Lung (tissue), 12 donors: Measurements from ENCODE around the gene SLC15A3. TPM values are rescaled to one million over a fixed set of nuclear protein-coding genes. Genes with fewer than 3 reads are reported as not detected.

Experiments used
- ATAC-seq: fragments of 200-7000 bp; cut with Tn5 transposase; one replicate; pipeline ENCODE4 v1.9.1; 2020; ENCODE audit warnings: moderate number of reproducible peaks; ENCODE audit not compliant: insufficient read depth, low FRiP score
- DNase-seq, 3 donors: peaks; one replicate each; pipeline ENCODE4 v3.0.0-alpha.2; 2013 to 2017
- H3K27ac ChIP-seq, 2 donors: one replicate each; pipeline ENCODE4 v1.5.1; 2013; ENCODE audit warnings: mild to moderate bottlenecking in 2 of 2, moderate library complexity in 2 of 2, control low read depth in 1 of 2, inconsistent platforms in 1 of 2, low read depth in 1 of 2, low read length in 1 of 2
- H3K27me3 ChIP-seq, 3 donors: one replicate each; pipeline ENCODE4 v1.5.1; 2013; ENCODE audit warnings: low read length in 2 of 3; ENCODE audit not compliant: control insufficient read depth in 3 of 3, insufficient read depth in 3 of 3
- H3K36me3 ChIP-seq, 4 donors: one replicate each; pipeline ENCODE4 v1.5.1; 2013; ENCODE audit warnings: low read length in 4 of 4, mild to moderate bottlenecking in 1 of 4, moderate library complexity in 1 of 4; ENCODE audit not compliant: control insufficient read depth in 4 of 4, insufficient read depth in 4 of 4
- H3K4me1 ChIP-seq, 5 donors: one replicate each; pipeline ENCODE4 v1.5.1; 2013; ENCODE audit warnings: low read length in 5 of 5, mild to moderate bottlenecking in 2 of 5, moderate library complexity in 1 of 5; ENCODE audit not compliant: control insufficient read depth in 5 of 5, insufficient read depth in 5 of 5
- H3K4me3 ChIP-seq: one replicate; pipeline ENCODE4 v1.5.1; 2013; ENCODE audit warnings: mild to moderate bottlenecking, control low read depth, moderate library complexity
- H3K9ac ChIP-seq, 2 donors: one replicate each; pipeline ENCODE4 v1.5.1; 2013; ENCODE audit warnings: low read length in 2 of 2, control low read depth in 1 of 2; ENCODE audit not compliant: insufficient read depth in 1 of 2
- H3K9me3 ChIP-seq, 4 donors: one replicate each; pipeline ENCODE4 v1.5.1; 2013; ENCODE audit warnings: low read length in 3 of 4, mild to moderate bottlenecking in 1 of 4, moderate library complexity in 1 of 4; ENCODE audit not compliant: control insufficient read depth in 4 of 4, insufficient read depth in 3 of 4
- WGBS, 2 donors: extraction: QIAGEN DNeasy Blood & Tissue Kit; methylation state at CpG; one replicate each; pipeline ENCODE4 v1.1.7; 2013; 5-methylcytosine and 5-hydroxymethylcytosine counted together
- polyA plus RNA-seq, 2 donors: library from polyadenylated mRNA; stranded (reverse); fragments of 200-250 nt; gene quantifications; one replicate each; pipeline ENCODE4 v1.2.1, GENCODE V29; 2013
- total RNA-seq, 2 donors: library from RNA; depleted of rRNA in 1 of 2; stranded (reverse); fragments of >200 nt in 1 of 2; gene quantifications; one replicate each; pipeline ENCODE4 v1.2.1, GENCODE V29; 2014 to 2021
- TF ChIP-seq, protein P1 (sequence below): IDR thresholded peaks from 2 replicates; pipeline ENCODE4 v1.5.1; 2012; ENCODE audit warnings: mild to moderate bottlenecking; ENCODE audit errors: control extremely low read depth, extremely low read depth
- donor health status: control.
- donor health status: control.
- donor health status: Bipolar disorder and iron deficiency.
- donor health status: healthy.
- donor health status: DM: yes; HTN: yes; CAD: no.

The SLC15A3 gene
- total and polyA plus RNA-seq, 4 donors = 29.9 to 166 (median 98.6) TPM

GRCh38 chr11:60917267-60917666 is 34.7 kb downstream of the SLC15A3 start:
- no peak for ATAC-seq
- Histone ChIP-seq H3K27ac (no peak overlapping the region), H3K4me1 (peaks cover 7 to 29% (median 12%) of the 10 kb centered on the region in 5 donors), H3K4me3 (no peak overlapping the region), H3K9ac (no peak overlapping the region), H3K36me3 (peaks cover 9 to 23% (median 12%) of the 10 kb centered on the region in 4 donors), H3K9me3 (peaks cover 0 to 3% (median 0%) of the 10 kb centered on the region in 4 donors), H3K27me3 (no peaks in the 10 kb centered on the region)
- 93 to 94% methylated on average over 1 of the region's 1 CpG for WGBS, 2 donors
- no peak for DNase-seq
- TF ChIP-seq, protein P1, sequence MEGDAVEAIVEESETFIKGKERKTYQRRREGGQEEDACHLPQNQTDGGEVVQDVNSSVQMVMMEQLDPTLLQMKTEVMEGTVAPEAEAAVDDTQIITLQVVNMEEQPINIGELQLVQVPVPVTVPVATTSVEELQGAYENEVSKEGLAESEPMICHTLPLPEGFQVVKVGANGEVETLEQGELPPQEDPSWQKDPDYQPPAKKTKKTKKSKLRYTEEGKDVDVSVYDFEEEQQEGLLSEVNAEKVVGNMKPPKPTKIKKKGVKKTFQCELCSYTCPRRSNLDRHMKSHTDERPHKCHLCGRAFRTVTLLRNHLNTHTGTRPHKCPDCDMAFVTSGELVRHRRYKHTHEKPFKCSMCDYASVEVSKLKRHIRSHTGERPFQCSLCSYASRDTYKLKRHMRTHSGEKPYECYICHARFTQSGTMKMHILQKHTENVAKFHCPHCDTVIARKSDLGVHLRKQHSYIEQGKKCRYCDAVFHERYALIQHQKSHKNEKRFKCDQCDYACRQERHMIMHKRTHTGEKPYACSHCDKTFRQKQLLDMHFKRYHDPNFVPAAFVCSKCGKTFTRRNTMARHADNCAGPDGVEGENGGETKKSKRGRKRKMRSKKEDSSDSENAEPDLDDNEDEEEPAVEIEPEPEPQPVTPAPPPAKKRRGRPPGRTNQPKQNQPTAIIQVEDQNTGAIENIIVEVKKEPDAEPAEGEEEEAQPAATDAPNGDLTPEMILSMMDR = no peak

- Histone ChIP-seq H3K27ac (peak overlapping the region in 1 of 2 donors; percentile 8), H3K27me3 (no peaks in the 10 kb centered on the region), H3K9me3 (no peaks in the 10 kb centered on the region), H3K4me3 (no peak overlapping the region), H3K9ac (no peak overlapping the region), H3K36me3 (peaks cover 5 to 18% (median 11%) of the 10 kb centered on the region in 4 donors), H3K4me1 (peaks cover 7 to 29% (median 12%) of the 10 kb centered on the region in 5 donors)
- WGBS, 2 donors = 85 to 91% methylated on average over 3 of the region's 3 CpGs
- ATAC-seq (no peak), DNase-seq (no peak)
- TF ChIP-seq, protein P1 = no peak
These were observed 35.2 kb downstream of the SLC15A3 start for GRCh38 chr11:60916669-60917206.

DNA sequence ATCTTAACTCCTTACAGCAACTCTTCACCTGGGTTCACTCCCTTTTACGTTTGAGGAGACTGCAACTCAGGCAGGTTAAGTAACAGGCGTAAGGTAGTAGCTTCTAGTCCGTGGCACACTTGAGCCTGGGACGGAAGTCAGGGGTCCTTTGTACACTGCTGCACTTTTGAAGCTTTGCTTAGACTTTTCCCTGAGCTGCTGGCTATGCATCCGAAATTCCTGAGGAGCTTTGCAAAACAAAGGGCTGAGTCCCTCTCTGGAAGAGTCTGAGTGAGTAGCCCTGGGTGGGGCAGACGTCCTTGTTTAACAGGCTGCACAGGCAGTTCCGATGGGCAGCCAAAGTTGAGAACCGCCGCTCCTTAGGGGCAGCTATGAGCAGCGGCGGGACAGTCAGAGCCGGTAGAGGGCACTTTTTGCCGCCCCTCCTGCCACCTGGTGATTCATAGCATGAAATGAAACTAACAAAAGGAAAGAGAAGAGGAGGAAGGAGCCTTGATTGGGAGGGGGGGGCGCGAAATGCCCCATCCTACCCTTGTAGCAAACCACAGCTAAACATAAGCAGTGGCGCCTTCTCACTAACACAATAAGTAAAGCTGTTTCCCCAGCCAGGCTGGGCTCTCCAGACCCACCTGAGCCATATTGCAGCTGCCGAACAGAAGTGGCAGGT is 36.6 kb downstream of the SLC15A3 start:
- H3K4me1 ChIP-seq = peaks cover 7 to 29% (median 17%) of the 10 kb centered on the region in 5 donors
- TF ChIP-seq, protein P1 = peak; percentile 22
- DNase-seq = peak; percentile 57 to 65 (median 59)

More for the DNA sequence above, 36.6 kb downstream of the SLC15A3 start:
- no peak overlapping the region for H3K4me3 ChIP-seq
- WGBS, 2 donors = 4 to 5% methylated on average over 17 of the region's 17 CpGs
- H3K27me3 ChIP-seq = no peaks in the 10 kb centered on the region
- H3K27ac ChIP-seq = peak overlapping the region; percentile 59 to 83
- peak overlapping the region in 1 of 2 donors; percentile 73 for H3K9ac ChIP-seq
- peak; percentile 57 for ATAC-seq
- H3K36me3 ChIP-seq = peaks cover 2 to 7% (median 3%) of the 10 kb centered on the region in 4 donors
- H3K9me3 ChIP-seq = no peaks in the 10 kb centered on the region
